ENCODE results near the gene STIL.

STIL gene

DNA sequence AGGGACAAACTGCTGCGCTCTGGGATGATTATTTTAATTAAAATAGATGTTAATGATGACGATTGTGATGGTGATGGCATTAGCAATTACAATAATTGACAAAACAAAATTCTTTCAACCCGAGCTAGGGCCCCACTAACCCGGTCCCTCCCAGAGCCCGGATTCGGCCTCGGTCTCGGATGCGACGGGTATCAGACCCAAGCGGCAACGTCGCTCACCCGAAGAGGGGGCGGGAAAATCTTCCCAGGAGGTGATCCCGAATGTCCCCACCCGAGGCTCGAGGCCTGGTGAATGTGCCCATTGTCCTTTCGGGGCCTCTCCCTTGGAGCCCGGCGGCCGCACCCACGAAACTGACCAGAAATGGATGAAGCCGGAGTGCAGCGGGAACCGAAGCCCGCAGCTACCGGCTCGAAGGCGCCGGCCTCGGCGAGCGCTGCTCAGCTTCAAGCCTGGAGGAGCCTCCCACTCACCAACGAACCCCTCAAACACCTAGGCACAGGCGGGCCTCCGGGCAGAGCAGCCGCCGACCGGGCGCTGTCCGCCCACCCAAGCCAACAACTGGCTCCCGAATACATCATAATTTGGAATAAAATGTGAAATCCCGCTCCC is 83.2 kb downstream of the STIL start:
- H3K4me3 ChIP-seq (ENCODE audit: control insufficient read depth, low read depth, low read length) = no peak overlapping the region
- no peak for DNase-seq (ENCODE audit: low read depth)
- TF ChIP-seq, protein P1, sequence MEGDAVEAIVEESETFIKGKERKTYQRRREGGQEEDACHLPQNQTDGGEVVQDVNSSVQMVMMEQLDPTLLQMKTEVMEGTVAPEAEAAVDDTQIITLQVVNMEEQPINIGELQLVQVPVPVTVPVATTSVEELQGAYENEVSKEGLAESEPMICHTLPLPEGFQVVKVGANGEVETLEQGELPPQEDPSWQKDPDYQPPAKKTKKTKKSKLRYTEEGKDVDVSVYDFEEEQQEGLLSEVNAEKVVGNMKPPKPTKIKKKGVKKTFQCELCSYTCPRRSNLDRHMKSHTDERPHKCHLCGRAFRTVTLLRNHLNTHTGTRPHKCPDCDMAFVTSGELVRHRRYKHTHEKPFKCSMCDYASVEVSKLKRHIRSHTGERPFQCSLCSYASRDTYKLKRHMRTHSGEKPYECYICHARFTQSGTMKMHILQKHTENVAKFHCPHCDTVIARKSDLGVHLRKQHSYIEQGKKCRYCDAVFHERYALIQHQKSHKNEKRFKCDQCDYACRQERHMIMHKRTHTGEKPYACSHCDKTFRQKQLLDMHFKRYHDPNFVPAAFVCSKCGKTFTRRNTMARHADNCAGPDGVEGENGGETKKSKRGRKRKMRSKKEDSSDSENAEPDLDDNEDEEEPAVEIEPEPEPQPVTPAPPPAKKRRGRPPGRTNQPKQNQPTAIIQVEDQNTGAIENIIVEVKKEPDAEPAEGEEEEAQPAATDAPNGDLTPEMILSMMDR (IDR thresholded peaks at IDR 0.05; ENCODE audit: control insufficient read depth, insufficient read depth, low read depth, low read length, missing control alignments) = no peak

DNA sequence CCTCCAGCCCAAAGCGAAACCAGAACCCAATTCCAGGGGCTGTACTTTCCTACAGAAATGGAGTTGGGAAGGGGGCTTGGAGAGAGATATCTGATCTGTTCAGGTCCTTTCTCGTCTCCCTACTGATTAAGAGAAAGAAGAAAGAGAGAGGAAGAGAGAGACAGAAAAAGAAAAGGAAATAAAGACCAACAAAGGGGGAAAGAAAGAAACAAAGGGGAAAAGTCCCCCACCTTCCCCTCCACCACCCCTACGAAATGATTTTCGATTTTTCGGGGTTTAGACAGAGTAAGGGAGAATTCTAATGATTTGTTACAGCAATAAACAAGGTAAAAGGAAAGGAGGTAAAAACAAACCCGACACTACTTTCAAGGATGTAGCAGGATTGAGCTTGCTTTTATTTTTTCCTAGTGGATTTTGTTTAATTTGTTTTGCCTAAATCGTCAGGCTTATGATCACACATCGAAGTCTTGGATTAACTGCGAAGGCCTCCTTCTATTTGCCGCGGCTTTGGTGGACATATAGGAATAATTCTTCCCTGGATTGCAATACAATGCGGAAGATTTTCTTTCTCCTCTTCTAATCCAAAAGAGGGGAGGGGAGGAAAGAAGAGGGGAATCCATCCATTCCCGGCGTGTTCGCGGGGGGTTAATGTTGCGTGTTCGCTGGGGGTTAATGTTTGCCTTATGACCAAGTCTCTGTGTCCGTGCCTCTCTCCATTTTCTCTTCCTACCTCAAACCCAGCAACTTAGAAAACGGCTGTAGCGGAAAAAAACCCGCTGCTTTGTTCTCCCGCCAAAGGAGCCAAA is 83.9 kb downstream of the STIL start:
- no peak overlapping the region for H3K4me3 ChIP-seq (ENCODE audit: control insufficient read depth, low read depth, low read length)
- TF ChIP-seq, protein P1 (IDR thresholded peaks at IDR 0.05; ENCODE audit: control insufficient read depth, insufficient read depth, low read depth, low read length, missing control alignments) = no peak
- DNase-seq (ENCODE audit: low read depth) = no peak

DNA sequence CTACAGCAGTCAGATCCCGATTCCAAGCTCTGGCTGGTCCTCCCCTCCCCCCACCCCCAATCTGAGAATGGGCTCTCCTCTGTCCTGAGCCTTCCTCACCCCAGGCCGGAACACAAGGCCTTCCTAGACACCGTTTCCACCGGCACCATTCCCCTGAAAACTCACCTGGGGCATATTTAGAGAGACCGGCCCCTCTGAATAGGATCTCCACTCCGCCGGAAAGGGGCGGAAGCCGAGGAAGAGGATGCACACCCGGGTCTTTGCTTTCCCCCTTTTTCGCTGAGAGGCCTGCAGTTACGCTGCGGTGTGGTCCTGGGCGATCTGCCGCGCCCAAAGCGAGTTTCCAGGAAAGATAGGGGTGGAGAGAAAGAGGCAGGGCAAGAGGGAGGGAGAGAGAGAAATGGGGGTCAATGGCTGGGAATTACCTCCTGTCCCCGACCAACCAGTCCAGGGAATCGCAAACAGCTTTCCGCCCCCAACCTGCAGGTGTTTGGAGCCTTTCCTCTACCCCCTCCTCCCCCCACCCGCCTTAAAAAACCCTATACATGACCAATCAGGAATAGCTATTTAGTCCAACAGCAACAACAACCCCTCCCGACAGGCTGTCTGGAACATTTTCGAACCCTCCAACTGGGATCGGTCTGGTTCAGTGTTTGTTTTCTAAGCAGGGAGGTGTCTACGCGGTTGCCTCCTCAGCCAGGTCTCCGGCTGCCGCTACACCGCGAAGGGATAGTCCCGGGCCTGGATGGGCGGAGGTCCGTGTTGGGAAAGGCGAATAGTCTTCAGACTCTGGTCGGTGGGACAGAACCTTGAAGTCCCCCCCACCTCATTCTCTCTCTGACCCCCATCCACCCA is 84.7 kb downstream of the STIL start:
- no peak for DNase-seq (ENCODE audit: low read depth)
- H3K4me3 ChIP-seq (ENCODE audit: control insufficient read depth, low read depth, low read length) = no peak overlapping the region
- TF ChIP-seq, protein P1 (IDR thresholded peaks at IDR 0.05; ENCODE audit: control insufficient read depth, insufficient read depth, low read depth, low read length, missing control alignments) = no peak

DNA sequence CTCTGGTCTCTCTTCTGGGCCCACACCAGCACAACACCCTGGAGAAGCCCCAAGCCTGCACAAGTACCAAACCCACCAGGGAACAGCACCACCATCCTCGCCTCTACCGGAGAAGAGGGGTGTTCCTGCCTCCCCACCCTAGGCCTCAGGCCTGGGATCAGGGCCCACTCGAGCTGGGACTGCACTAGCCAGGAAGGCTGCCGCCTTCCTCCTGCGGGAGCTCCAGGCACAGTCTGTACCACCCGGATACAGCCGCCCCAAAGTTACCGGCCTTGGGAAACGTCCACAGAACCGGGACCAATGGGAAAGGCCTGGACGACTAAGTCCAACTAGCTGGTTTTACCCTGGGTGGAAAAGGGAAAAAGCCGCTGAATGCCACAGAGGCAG is 85.3 kb downstream of the STIL start:
- TF ChIP-seq, protein P1 (IDR thresholded peaks at IDR 0.05; ENCODE audit: control insufficient read depth, insufficient read depth, low read depth, low read length, missing control alignments) = no peak
- H3K4me3 ChIP-seq (ENCODE audit: control insufficient read depth, low read depth, low read length) = no peak overlapping the region

DNA sequence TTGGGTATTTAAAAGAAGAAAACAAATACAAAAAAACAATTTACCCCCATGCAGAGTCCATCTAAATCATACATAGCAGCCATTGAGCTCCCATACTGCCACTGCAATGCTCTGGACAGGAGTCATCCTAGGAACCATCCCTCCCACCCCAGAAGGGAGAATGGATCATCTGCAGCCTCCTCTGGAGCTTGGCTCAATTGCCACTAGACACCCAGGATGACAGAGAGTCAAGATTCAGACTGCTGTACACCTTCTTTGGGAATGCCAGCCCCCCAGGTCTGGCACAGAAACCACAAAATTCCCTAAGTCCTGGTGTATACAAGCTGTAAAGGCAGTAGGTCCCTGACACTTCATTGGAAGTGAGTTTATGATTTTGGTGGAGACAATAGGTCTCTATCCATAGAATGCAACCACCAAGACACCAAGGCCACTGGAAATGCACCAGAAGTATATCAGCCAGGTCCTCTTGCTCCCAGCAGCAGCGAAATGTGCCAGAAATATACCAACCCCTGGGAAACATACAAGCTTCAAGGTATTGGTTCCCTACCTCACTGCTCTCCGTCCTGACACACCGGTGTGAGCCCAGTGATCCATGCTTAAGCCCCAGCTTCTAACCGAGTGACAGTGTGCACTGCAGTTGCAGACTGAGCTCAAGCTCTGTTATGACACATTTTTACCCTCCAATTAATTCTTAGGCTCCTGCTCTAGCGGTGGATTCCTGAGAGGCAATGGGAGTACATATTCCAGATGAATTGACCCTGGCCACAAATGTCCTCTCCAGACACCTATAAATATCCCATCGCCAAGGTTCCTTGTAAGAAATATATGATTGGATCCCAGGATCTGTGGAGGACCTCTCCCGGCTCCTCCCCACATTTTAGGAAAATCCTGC is 86.4 kb downstream of the STIL start:
- TF ChIP-seq, protein P1 (IDR thresholded peaks at IDR 0.05; ENCODE audit: control insufficient read depth, insufficient read depth, low read depth, low read length, missing control alignments) = no peak
- no peak for DNase-seq (ENCODE audit: low read depth)
- H3K4me3 ChIP-seq (ENCODE audit: control insufficient read depth, low read depth, low read length) = no peak overlapping the region

More for the DNA sequence above, 85.3 kb downstream of the STIL start:
- DNase-seq (ENCODE audit: low read depth) = no peak

DNA sequence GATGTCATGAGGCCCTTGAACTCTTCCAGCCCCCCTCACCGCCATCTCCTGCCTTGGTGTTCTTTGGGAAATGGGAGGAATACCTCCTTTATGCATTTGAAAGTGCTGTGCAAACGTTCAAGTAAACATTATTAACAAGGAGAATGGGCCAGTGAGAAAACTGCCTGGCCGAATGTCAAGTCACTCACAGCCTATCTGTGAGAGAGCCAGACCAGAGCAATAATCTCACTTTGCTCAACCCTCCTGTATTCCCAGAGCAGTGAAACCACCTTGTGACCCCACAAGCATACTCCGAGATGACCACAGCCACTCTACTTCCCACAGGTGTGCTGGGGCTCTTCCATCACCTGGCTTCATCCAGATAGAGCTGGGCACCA is 87.1 kb downstream of the STIL start:
- no peak for DNase-seq (ENCODE audit: low read depth)
- H3K4me3 ChIP-seq (ENCODE audit: control insufficient read depth, low read depth, low read length) = no peak overlapping the region
- TF ChIP-seq, protein P1 (IDR thresholded peaks at IDR 0.05; ENCODE audit: control insufficient read depth, insufficient read depth, low read depth, low read length, missing control alignments) = no peak

Measured in AG09309 (cell line).